K562 (cell line): ENCODE data around the gene RRBP1.

Experiments
- EZH2 ChIP-seq: IDR thresholded peaks from 2 replicates; pipeline ENCODE4 v1.6.1; 2012; ENCODE audit warnings: low read depth, mild to moderate bottlenecking, inconsistent platforms, low read length, borderline replicate concordance
- TF ChIP-seq, protein P1 (sequence below): fragments of 450-650 bp; formaldehyde crosslinking; IDR thresholded peaks from 2 replicates; pipeline ENCODE4 v1.4.0; 2022; ENCODE audit warnings: missing genetic modification characterization

DNA sequence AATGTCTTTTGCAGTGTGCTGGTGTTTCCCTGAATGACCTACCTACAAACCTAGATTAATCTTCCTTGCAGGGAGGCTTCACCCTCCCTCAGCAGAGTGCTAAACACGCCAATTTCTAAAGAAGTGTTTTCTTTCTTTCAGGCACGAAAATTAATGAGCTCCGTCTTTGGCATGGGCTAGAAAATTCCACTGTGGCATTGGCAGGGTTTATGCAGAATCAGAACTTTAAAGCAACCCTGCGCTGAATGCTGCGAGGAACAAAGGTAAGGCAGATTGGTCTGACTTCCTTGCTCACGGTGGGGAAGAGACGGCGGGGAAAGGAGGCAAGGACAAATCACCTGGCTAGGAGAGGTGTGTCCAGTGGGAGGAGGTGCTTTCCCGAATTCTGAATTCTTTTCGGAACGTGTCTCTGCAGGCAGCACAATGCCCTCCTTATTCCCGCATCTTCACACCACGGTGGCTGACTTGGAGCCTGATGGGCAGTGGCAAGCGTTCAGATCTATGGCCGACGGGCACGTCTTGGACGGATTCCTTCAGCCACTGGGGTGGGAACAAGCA, 11.5 kb upstream of the RRBP1 start:
- TF ChIP-seq EZH2 = no peak
- TF ChIP-seq, protein P1, sequence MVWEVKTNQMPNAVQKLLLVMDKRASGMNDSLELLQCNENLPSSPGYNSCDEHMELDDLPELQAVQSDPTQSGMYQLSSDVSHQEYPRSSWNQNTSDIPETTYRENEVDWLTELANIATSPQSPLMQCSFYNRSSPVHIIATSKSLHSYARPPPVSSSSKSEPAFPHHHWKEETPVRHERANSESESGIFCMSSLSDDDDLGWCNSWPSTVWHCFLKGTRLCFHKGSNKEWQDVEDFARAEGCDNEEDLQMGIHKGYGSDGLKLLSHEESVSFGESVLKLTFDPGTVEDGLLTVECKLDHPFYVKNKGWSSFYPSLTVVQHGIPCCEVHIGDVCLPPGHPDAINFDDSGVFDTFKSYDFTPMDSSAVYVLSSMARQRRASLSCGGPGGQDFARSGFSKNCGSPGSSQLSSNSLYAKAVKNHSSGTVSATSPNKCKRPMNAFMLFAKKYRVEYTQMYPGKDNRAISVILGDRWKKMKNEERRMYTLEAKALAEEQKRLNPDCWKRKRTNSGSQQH (CRISPR knock-in tag) = no peak
